Activated naive CD4-positive, alpha-beta T cell treated with anti-CD3 and anti-CD28 coated beads, Interleukin-2, amount 50 U/mL, for 72 hours (primary cell): ENCODE measurements around the gene ERN2. TPM values are rescaled to one million over a fixed set of nuclear protein-coding genes. Genes with fewer than 3 reads are reported as not detected.

Source experiments
- ATAC-seq, 2 donors: fragments of 150-1000 bp; cut with Tn5 transposase; 2 replicates each; pipeline ENCODE4 v1.10.0; 2021; ENCODE audit warnings: mild to moderate bottlenecking in 2 of 2, moderate library complexity in 2 of 2
- DNase-seq, 2 donors: peaks; one replicate each; pipeline ENCODE4 v3.0.0; 2021 to 2022; ENCODE audit warnings: low spot score in 2 of 2
- H3K27ac Mint-ChIP-seq, 2 donors: one replicate each; pipeline ENCODE4 v1.8.0; 2022; ENCODE audit warnings: mild to moderate bottlenecking in 2 of 2, mixed read lengths in 2 of 2
- H3K36me3 Mint-ChIP-seq, 2 donors: one replicate each; pipeline ENCODE4 v1.8.0; 2022; ENCODE audit warnings: mixed read lengths in 2 of 2
- H3K9me3 Mint-ChIP-seq, 2 donors: one replicate each; pipeline ENCODE4 v1.8.0; 2022; ENCODE audit warnings: mixed read lengths in 2 of 2
- total RNA-seq, 2 donors: library from RNA; stranded (reverse); gene quantifications; one replicate each; pipeline ENCODE4 v1.2.3, GENCODE V29; 2022

ERN2 gene
- total RNA-seq, 2 donors from 2014 or later = not detected

DNA sequence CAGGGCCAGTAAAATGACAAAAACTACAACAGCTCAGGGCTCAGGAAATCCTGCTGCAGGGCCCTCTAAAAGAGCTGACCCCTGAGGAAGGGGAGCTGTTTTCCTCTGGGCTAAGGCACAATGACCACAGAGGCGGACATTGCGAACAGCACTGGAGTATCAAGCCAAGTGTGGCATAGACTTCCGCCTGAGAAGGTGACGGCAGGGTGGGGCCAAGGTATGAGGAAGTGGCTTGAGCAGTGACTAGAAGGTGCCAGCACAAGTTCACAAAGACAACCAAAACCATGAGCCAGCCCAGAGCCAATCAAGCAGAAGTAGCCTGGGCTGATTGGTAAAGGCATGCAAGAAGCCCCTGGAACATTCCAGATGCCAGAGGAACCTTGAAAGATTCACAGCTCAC lies 13.9 kb downstream of the ERN2 start:
- peaks cover 9 to 14% of the 10 kb centered on the region in 2 donors for H3K9me3 Mint-ChIP-seq
- DNase-seq (no peak), ATAC-seq (no peak)
- peaks cover 9 to 13% of the 10 kb centered on the region in 2 donors for H3K36me3 Mint-ChIP-seq
- H3K27ac Mint-ChIP-seq = no peak overlapping the region

DNA sequence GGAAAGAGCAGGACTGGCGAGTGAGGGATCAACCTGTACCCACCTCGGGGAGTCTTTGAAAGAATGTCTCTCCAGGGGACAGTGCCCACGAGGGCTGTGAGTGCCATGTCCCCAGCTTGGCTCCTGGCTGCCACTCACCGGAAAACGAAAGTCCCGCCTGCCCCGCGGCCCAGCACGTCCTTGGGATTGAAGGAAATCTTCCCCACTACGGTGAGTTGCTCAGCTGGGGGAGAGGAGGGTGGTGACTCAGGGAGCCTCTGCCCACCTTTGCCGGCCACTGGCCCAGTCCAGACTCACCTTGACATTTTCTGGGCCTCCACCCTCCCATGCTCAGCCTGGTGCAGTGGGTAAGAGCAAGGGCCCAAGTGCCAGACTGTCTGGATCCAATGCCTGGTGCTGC lies 17.3 kb downstream of the ERN2 start:
- no peak for ATAC-seq
- no peaks in the 10 kb centered on the region for H3K9me3 Mint-ChIP-seq

DNA sequence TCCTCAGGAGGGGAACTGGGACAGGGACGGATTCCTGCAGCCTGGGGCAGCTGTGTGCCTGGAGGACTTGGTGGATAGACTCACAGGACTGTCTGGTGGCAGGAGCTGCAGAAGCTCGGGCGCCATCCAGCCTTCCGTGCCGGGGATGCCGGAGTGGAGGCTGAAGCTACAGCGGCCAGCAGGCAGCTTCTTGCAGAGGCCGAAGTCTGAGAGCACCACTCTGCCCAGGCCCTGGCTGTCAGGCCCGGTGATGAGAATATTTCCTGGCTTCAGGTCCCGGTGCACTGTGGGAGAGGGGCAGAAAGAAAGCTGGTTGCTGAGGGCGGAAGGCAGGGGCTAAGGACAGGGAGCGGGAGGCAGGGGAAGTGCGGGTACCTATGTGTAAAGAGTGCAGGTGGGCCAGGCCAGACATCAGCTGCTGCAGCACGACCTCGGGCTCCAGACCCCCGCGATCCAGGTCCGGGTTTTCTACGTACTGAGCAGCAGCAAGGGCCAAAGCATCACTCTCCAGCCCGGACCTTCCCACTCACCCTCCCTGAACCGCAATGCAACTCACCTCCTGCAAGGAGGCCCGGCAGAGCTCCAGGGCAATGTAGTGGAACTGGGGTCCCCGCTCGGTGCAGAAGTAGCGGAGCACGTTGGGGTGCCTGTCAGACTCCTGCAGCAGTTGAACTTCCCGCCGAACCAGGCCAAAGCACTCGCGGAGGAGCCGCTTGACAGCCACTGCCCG lies 18.2 kb downstream of the ERN2 start:
- DNase-seq (no peak), ATAC-seq (peak in 1 of 2 donors; percentile 31)
- H3K9me3 Mint-ChIP-seq = no peaks in the 10 kb centered on the region
- peaks cover 0 to 4% of the 10 kb centered on the region in 2 donors for H3K36me3 Mint-ChIP-seq
- no peak overlapping the region for H3K27ac Mint-ChIP-seq

More for the DNA sequence above, 17.3 kb downstream of the ERN2 start:
- Mint-ChIP-seq H3K27ac (no peak overlapping the region), H3K36me3 (no peaks in the 10 kb centered on the region)
- no peak for DNase-seq

DNA sequence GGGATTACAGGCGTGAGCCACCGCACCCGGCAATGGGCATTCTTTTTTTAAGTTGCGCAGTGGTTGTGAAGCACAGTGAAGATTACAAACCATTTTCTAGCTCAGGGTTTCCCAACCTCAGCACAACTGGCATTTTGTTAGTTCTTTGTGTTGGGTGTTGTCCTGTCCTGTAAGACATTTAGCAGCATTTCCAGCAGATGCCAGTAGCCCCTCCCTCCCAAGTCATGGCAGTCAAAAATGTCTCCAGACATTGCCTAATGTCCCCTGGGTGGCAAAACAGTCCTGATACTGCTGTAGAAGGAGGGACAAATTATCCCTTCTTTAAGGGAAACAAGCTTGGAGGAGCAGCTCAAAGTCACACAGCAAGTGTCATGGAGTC lies 18.8 kb downstream of the ERN2 start:
- Mint-ChIP-seq H3K9me3 (no peaks in the 10 kb centered on the region), H3K27ac (no peak overlapping the region), H3K36me3 (peaks cover 4 to 10% of the 10 kb centered on the region in 2 donors)
- no peak for DNase-seq
- peak in 1 of 2 donors; percentile 5 for ATAC-seq

DNA sequence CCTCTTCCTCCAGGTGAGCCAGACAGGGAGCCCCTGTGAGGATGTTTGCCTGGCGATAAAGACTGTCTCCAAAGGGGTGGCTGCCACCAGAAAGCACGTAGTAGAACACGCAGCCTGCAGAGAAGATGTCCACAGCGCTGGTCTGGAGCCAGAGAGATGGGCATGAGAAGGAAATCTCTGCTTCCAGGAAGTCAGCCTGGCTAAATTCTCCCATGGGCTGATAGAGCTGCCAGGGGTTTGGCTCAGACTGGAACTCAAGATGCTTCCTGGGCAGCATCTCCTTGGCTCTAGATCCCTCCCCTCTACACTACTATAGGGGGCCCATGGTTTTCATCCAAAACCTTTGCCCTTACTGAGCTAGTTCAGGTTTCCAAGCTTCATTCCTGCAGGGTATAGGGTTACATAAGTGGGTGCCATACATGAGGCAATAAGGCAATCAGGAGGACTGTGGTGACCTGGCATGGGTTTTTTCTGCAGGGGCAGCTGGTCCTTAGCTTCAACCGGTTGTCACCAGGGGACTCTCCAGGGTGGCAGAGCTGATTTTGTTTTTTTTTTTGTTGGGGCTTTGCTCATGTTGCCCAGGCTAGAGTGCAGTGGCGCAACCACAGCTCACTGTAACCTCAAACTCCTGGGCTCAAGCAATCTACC lies 20.7 kb downstream of the ERN2 start:
- Mint-ChIP-seq H3K36me3 (peaks cover 7 to 19% of the 10 kb centered on the region in 2 donors), H3K9me3 (no peaks in the 10 kb centered on the region), H3K27ac (peak overlapping the region in 1 of 2 donors; percentile 44)
- ATAC-seq = no peak
- no peak for DNase-seq

DNA sequence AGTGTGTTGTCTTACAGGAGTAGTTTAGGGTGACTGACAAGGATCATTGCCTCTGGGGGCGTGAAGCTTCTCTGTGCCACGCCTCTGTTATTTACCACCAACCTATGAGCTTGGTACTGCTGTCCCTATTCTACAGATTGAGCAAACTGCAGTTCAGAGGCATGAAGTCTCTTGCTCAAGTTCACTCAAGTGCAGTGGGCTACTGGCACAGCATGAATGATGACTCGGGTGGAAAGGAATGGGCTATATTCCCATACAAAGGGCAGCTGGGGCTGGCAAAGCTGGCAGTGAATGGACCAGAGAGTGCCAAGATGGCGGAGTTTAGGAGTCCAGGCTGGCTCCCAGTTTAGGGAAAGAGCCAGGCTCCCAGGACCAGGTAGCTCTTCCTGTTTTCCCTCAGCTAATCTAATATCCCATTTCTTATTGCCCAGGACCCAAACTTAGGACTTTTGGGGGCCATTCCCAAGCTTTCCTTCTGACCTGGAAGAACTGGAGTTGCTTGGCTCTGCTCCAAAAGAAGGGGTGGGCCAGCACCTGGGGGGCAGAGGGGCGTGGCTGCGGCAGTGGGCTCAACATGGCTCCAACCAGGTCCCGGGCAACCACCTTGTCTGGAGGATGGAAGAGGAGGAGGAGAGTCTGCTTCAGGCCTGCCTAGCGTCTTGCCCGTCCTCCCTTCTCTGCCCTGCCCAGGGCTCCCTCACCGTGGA lies 21.4 kb downstream of the ERN2 start:
- H3K27ac Mint-ChIP-seq = peak overlapping the region in 1 of 2 donors; percentile 44
- no peak for DNase-seq

DNA sequence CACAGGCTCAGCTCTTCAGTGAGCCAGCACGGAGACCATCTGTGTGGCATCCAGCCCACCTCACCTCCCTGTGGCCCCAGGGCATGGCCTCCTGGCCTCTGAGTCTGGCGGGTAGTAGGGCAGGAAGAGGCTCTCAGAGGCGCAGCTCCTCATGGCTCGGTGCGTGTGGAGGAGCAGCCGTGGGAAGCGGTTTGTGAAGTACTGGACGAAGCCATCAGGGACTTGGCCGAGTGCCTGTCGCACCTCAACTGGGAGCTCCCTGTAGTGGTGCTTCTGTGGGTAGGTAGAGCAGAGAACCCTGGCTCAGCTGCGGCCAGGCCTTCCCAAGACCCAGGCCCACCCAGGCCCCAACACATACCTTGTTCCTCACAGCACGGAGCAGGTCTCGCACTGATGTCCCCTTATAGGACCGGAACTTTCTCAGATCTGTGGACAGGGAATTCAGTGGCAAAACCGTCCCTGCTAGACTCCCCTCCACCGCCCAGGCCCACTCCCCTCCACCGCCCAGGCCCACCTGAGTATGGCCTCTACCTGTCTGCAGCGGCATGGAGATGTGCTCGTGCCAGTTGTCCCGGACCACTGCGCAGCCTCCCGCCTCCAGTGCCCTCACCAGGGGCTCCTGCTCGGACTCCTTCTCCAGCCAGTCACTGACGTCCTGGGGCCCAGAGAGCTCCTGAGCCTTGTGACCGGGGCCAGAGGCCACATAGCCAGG lies 22.1 kb downstream of the ERN2 start:
- Mint-ChIP-seq H3K27ac (no peak overlapping the region), H3K36me3 (peaks cover 7 to 25% of the 10 kb centered on the region in 2 donors), H3K9me3 (no peaks in the 10 kb centered on the region)
- DNase-seq (no peak), ATAC-seq (peak in 1 of 2 donors; percentile 14)

More for the DNA sequence above, 21.4 kb downstream of the ERN2 start:
- H3K36me3 Mint-ChIP-seq = peaks cover 7 to 24% of the 10 kb centered on the region in 2 donors
- no peaks in the 10 kb centered on the region for H3K9me3 Mint-ChIP-seq
- peak in 1 of 2 donors; percentile 17 for ATAC-seq

DNA sequence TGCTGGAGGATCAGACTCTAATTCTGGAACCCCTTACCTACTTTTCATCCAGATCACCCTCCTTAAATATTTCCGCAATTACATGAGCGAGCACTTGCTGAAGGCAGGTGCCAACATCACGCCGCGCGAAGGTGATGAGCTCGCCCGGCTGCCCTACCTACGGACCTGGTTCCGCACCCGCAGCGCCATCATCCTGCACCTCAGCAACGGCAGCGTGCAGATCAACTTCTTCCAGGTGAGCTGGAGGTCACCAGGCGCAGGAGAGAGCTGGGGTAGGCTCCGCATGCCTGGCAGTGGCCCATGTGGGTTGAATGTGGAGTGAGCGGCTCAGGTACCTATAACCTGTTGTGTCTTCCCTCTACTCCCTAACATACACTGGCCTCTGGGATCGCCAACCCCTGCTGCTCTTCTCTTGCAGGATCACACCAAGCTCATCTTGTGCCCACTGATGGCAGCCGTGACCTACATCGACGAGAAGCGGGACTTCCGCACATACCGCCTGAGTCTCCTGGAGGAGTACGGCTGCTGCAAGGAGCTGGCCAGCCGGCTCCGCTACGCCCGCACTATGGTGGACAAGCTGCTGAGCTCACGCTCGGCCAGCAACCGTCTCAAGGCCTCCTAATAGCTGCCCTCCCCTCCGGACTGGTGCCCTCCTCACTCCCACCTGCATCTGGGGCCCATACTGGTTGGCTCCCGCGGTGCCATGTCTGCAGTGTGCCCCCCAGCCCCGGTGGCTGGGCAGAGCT lies 23.4 kb downstream of the ERN2 start:
- Mint-ChIP-seq H3K36me3 (peaks cover 7 to 30% of the 10 kb centered on the region in 2 donors), H3K27ac (no peak overlapping the region), H3K9me3 (no peaks in the 10 kb centered on the region)
- no peak for DNase-seq
- no peak for ATAC-seq

DNA sequence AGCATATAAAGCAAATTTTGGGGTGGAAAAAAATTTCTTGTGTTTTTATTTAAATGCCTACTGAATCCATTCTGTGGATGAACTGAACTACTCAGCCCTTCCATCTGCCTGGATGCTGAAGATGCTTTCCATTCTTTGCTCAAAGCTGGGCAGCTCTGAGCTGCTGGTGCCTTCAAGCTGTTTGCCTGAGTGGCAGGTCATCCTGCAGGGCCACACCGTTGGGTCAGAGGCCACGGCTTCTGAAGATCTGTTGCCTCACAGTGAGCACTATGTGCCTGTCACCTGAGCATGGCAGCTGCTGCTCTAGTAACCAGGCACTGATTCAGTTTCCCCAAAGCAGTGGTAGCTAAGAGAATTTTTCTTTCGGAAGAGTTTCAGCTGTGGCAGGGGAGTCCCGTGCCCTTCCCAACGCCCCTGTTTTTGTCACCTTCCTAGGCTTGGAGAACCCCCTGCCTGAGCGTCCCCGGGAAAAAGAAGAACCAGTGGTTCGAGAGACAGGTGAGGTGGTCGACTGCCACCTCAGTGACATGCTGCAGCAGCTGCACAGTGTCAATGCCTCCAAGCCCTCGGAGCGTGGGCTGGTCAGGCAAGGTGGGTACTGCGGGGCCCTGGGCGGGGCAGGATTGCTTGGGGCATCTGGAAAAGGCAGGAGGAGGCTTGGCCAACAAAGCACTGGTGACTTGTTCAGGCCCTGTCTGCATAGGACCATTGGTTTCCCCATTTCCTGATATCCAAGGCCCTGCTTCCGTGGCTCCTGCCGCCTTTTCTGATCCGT lies 25.8 kb downstream of the ERN2 start:
- DNase-seq = no peak
- Mint-ChIP-seq H3K27ac (peak overlapping the region in 1 of 2 donors; percentile 2), H3K36me3 (peaks cover 7 to 38% of the 10 kb centered on the region in 2 donors), H3K9me3 (no peaks in the 10 kb centered on the region)
- no peak for ATAC-seq

DNA sequence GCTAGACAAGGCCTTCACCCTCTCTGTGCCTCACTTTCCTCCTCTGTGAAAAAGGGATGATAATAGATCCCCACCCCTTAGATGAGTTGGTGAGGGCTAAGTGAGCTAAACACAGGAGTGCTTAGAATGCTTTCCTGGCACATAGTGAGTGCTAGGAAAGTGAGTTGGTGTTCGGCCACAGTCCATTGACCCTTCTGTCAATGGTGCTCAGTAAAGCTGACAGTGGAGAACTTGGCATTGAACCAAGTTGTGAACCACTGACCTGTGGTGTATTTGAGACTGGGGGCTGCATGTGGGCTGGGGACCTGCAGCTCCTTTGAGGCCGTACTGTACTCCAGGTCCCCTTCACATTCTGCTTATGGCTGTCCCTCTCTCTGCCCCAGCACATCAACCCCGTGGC lies 29.5 kb downstream of the ERN2 start:
- peaks cover 21 to 47% of the 10 kb centered on the region in 2 donors for H3K36me3 Mint-ChIP-seq
- H3K27ac Mint-ChIP-seq = no peak overlapping the region
- DNase-seq = no peak
- no peak for ATAC-seq
- no peaks in the 10 kb centered on the region for H3K9me3 Mint-ChIP-seq

DNA sequence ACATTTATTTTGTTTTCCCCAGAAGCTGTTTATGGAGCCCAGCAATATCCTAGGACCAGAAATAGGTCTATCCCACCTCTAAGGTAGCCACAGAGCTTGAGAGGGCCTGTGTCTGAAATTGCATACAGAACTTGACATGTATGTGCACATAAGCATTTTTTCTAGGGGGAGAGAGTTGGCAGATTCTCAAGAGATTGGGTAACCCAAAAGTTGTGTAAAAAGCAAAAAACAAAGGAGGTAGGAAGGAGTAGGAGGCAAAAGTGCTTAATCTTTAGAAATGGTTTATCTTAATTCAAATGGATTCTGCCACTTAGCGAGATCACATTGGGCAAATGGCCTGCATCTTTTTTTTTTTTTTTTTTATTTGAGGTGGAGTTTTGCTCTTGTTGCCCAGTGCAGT lies 30.8 kb downstream of the ERN2 start:
- Mint-ChIP-seq H3K27ac (peak overlapping the region in 1 of 2 donors; percentile 6), H3K36me3 (peaks cover 21 to 43% of the 10 kb centered on the region in 2 donors), H3K9me3 (no peaks in the 10 kb centered on the region)
- DNase-seq = no peak
- ATAC-seq = no peak

DNA sequence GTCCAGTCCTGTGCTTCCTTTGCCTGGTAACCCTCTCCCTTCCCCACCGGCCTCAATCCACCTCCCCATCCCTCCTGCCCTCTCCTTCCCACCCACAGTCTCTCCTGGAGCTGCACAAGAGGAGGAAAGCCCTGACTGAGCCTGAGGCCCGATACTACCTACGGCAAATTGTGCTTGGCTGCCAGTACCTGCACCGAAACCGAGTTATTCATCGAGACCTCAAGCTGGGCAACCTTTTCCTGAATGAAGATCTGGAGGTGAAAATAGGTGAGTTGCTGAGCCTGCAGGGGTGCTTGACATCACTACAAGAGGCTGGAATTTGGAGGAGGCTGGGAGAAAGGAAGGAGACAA lies 33.1 kb downstream of the ERN2 start:
- DNase-seq = no peak
- Mint-ChIP-seq H3K36me3 (peaks cover 21 to 33% of the 10 kb centered on the region in 2 donors), H3K27ac (peak overlapping the region; percentile 47 to 68), H3K9me3 (no peaks in the 10 kb centered on the region)
- ATAC-seq = no peak

DNA sequence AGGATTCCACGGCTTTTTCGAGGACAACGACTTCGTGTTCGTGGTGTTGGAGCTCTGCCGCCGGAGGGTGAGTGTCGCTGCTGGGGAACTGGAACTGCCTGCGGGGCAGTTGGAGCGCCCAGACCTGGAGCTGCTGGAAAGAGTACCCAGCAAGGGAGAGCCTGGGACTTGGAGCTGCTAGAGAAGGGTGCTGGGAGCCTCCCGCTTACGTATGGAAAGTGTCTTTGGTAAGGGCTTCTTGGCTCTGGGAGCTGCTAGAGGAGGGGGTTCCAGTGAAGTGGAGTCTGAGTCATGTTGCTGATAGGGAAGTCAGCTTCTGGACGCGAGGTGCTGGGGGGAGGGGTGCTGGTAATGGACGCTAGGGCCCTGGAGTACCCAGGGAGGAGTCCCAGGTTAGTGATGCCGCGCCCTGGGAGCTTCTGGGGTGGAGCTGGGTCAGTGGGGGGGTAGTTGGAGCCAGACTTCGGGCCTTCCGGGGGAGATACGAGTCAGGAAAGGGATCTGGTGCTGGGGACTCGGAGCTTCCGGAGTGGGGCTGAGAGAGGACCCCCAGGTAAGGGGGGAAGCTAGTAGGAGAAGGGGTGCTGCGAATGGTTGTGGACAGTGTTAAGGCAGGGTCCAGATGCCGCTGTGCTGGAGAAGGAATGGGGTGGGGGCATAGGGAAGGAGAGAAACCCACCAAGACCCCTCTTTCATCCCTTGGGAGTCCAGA lies 33.6 kb downstream of the ERN2 start:
- peaks cover 21 to 33% of the 10 kb centered on the region in 2 donors for H3K36me3 Mint-ChIP-seq
- no peak for DNase-seq

DNA sequence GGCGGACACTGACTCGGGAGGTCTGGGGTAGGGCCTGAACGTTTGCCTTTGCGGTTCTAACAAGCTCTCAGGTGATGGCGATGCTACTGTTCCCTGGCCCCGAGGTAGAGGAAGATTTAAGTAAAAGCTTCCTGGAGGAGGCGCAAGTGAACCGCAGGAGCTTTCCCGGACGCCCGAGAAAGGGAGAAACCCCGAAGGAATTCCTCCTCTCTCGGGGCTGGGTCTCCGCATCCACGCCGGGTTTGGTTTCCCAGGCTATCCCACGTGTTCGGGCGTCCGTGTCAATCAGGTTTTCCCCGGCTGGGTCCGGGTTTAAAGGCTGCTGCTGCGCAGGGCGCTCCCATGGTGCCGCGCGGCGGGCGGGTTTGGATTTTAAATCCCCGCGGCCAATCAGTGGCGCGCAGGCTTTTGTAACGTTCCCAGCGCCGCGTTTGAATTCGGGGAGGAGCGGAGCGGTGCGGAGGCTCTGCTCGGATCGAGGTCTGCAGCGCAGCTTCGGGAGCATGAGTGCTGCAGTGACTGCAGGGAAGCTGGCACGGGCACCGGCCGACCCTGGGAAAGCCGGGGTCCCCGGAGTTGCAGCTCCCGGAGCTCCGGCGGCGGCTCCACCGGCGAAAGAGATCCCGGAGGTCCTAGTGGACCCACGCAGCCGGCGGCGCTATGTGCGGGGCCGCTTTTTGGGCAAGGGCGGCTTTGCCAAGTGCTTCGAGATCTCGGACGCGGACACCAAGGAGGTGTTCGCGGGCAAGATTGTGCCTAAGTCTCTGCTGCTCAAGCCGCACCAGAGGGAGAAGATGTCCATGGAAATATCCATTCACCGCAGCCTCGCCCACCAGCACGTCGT lies 34.4 kb downstream of the ERN2 start, which contains the start of gene PLK1:
Gene PLK1, plus strand, starts transcription at position 460 of the 844 bp plus-strand sequence. Its CDS starts 44 bp downstream, at position 504.
- Mint-ChIP-seq H3K36me3 (peaks cover 21 to 29% of the 10 kb centered on the region in 2 donors), H3K9me3 (no peaks in the 10 kb centered on the region), H3K27ac (peak within 1 kb of the TSS; percentile 68 to 95)
- DNase-seq (peak; percentile 85 to 87), ATAC-seq (peak; percentile 94 to 98)

More for the DNA sequence above, 33.6 kb downstream of the ERN2 start:
- ATAC-seq = peak; percentile 8 to 20
- Mint-ChIP-seq H3K27ac (peak overlapping the region; percentile 68 to 95), H3K9me3 (no peaks in the 10 kb centered on the region)
